ENCODE data around the gene KAZALD1.
A peak's percentile ranks its signal among the peaks of the same experiment; 100 is the strongest.

KAZALD1 gene

GRCh38 chr10:101089520-101090299 lies 27.9 kb downstream of the KAZALD1 start:
- no peak overlapping the region for H3K18ac ChIP-seq (ENCODE audit: low read depth in 1 of 2, low read length in 2 of 2)
- H3K4me2 ChIP-seq (ENCODE audit: low read length, poor library complexity, severe bottlenecking): no peak overlapping the region
- H2AFZ ChIP-seq (ENCODE audit: low read depth, low read length): peak overlapping the region; percentile 15
- no peak overlapping the region for H4K8ac ChIP-seq (ENCODE audit: low read length)
- no peak overlapping the region for H2BK15ac ChIP-seq (ENCODE audit: low read depth, poor library complexity, severe bottlenecking)
- peaks cover 69 to 100% of the 10 kb centered on the region in 2 experiments for H3K27me3 ChIP-seq (ENCODE audit: control insufficient read depth in 1 of 2, insufficient read depth in 1 of 2, low read length in 2 of 2)
- no peaks in the 10 kb centered on the region for H3K4me1 ChIP-seq (ENCODE audit: control insufficient read depth, insufficient read depth, low read depth, low read length)
- H2AK5ac ChIP-seq (ENCODE audit: low read length, severe bottlenecking): no peak overlapping the region
- no peak overlapping the region for H2BK120ac ChIP-seq (ENCODE audit: low read depth, low read length)
- no peak overlapping the region for H3K9ac ChIP-seq (ENCODE audit: low read length)
- H2BK5ac ChIP-seq (ENCODE audit: low read depth, low read length, poor library complexity, severe bottlenecking): no peak overlapping the region
- H3K36me3 ChIP-seq (ENCODE audit: control insufficient read depth in 1 of 2, insufficient read depth in 2 of 2, low read depth in 1 of 2, low read length in 2 of 2): no peaks in the 10 kb centered on the region
- no peak overlapping the region for H2BK12ac ChIP-seq (ENCODE audit: low read length in 2 of 2)
- H3K23ac ChIP-seq (ENCODE audit: low read length in 2 of 2): no peak overlapping the region
- H3K4me3 ChIP-seq (ENCODE audit: insufficient read depth in 1 of 2, low read depth in 1 of 2, low read length in 2 of 2): no peak overlapping the region
- no peak overlapping the region for H3K27ac ChIP-seq (ENCODE audit: low read length, poor library complexity, severe bottlenecking)
- no peak for DNase-seq
- no peak overlapping the region for H3K4ac ChIP-seq (ENCODE audit: low read depth in 1 of 2, low read length in 2 of 2)
- no peaks in the 10 kb centered on the region for H3K9me3 ChIP-seq (ENCODE audit: control insufficient read depth, low read length)
- 85% methylated on average over 10 of the region's 11 CpGs for WGBS
- no peak overlapping the region for H3K14ac ChIP-seq (ENCODE audit: low read length in 2 of 2)
- H3K79me1 ChIP-seq (replicated peaks; ENCODE audit: low read length, poor library complexity, severe bottlenecking): no peaks in the 10 kb centered on the region
- no peak overlapping the region for H4K91ac ChIP-seq (ENCODE audit: low read length)

DNA sequence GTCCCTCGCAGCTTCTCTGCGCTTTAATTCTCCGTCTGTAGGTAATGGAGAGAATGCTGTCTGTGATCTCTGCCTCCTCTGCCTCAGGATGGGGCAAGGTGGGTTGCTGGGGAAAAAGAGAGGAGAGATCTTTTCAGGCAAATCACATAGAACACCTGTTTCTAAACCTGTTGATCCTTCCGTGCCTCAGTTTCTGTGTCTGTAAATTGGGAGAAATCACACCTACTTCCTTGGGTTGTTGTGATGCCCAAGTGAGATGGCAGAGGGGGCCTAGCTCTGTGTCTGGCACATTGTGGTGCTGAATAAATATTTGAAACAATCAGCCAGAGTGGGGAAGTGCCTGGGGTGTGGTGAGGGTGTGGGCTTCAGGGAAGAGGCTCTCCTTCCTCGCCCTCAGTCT lies 28.8 kb downstream of the KAZALD1 start:
- Histone ChIP-seq H3K9me3 (ENCODE audit: control insufficient read depth, low read length) (no peaks in the 10 kb centered on the region), H3K23ac (ENCODE audit: low read length in 2 of 2) (no peak overlapping the region), H3K79me1 (replicated peaks; ENCODE audit: low read length, poor library complexity, severe bottlenecking) (no peaks in the 10 kb centered on the region), H3K36me3 (ENCODE audit: control insufficient read depth in 1 of 2, insufficient read depth in 2 of 2, low read depth in 1 of 2, low read length in 2 of 2) (no peaks in the 10 kb centered on the region), H4K8ac (ENCODE audit: low read length) (no peak overlapping the region), H2BK15ac (ENCODE audit: low read depth, poor library complexity, severe bottlenecking) (no peak overlapping the region), H3K27ac (ENCODE audit: low read length, poor library complexity, severe bottlenecking) (no peak overlapping the region), H3K4me3 (ENCODE audit: insufficient read depth in 1 of 2, low read depth in 1 of 2, low read length in 2 of 2) (no peak overlapping the region), H2AFZ (ENCODE audit: low read depth, low read length) (no peak overlapping the region), H4K91ac (ENCODE audit: low read length) (no peak overlapping the region), H3K14ac (ENCODE audit: low read length in 2 of 2) (no peak overlapping the region), H3K27me3 (ENCODE audit: control insufficient read depth in 1 of 2, insufficient read depth in 1 of 2, low read length in 2 of 2) (peaks cover 60 to 100% of the 10 kb centered on the region in 2 experiments), H3K18ac (ENCODE audit: low read depth in 1 of 2, low read length in 2 of 2) (no peak overlapping the region), H3K9ac (ENCODE audit: low read length) (no peak overlapping the region), H2AK5ac (ENCODE audit: low read length, severe bottlenecking) (no peak overlapping the region), H2BK12ac (ENCODE audit: low read length in 2 of 2) (no peak overlapping the region), H3K4ac (ENCODE audit: low read depth in 1 of 2, low read length in 2 of 2) (no peak overlapping the region), H3K4me1 (ENCODE audit: control insufficient read depth, insufficient read depth, low read depth, low read length) (no peaks in the 10 kb centered on the region), H2BK120ac (ENCODE audit: low read depth, low read length) (no peak overlapping the region), H2BK5ac (ENCODE audit: low read depth, low read length, poor library complexity, severe bottlenecking) (no peak overlapping the region), H3K4me2 (ENCODE audit: low read length, poor library complexity, severe bottlenecking) (no peak overlapping the region)
- no peak for DNase-seq
- 90% methylated on average over 4 of the region's 5 CpGs for WGBS

DNA sequence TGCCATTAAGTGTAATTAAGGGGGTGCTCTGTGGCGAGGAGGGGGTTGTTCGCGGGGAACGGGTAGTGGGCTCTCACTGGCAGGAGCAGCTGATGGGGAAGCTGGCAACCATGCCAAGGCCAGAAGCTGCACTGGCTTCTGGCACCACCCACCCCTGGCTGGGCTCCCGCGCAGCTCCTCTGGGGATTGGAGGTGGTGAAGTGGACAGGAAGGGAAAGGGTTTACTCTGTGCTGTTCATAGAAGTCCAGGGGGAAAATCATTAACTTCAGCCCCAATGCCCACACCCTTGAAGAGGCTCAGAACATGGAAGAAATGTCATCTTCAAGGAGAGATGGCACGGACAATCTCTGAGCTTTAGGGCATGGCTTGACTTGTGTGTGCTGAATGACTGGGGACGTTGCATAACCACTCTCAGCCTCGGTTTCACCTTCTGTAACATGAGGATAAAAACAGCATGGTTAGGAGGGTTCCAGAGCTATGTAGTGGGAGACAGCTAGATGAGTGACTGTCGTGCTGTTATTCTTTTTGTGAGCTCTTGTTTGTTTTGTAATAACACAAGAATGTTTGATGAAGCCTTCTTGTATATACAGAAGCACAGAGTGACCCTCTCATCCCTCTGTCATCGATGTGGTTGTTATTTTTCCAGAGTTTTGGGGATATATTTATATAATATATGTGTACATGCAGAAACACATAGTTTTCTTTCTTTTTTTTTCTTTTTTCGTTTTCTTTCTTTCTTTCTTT lies 29.9 kb downstream of the KAZALD1 start:
- WGBS: 68% methylated on average over 8 of the region's 12 CpGs
- Histone ChIP-seq H3K79me1 (replicated peaks; ENCODE audit: low read length, poor library complexity, severe bottlenecking) (no peaks in the 10 kb centered on the region), H3K9ac (ENCODE audit: low read length) (no peak overlapping the region), H3K27me3 (ENCODE audit: control insufficient read depth in 1 of 2, insufficient read depth in 1 of 2, low read length in 2 of 2) (peaks cover 63 to 99% of the 10 kb centered on the region in 2 experiments), H3K9me3 (ENCODE audit: control insufficient read depth, low read length) (no peaks in the 10 kb centered on the region), H3K4me2 (ENCODE audit: low read length, poor library complexity, severe bottlenecking) (no peak overlapping the region), H3K4me1 (ENCODE audit: control insufficient read depth, insufficient read depth, low read depth, low read length) (no peaks in the 10 kb centered on the region), H4K8ac (ENCODE audit: low read length) (no peak overlapping the region), H2AK5ac (ENCODE audit: low read length, severe bottlenecking) (no peak overlapping the region), H3K23ac (ENCODE audit: low read length in 2 of 2) (no peak overlapping the region), H2AFZ (ENCODE audit: low read depth, low read length) (no peak overlapping the region), H3K4ac (ENCODE audit: low read depth in 1 of 2, low read length in 2 of 2) (no peak overlapping the region), H3K18ac (ENCODE audit: low read depth in 1 of 2, low read length in 2 of 2) (no peak overlapping the region), H2BK12ac (ENCODE audit: low read length in 2 of 2) (no peak overlapping the region), H2BK5ac (ENCODE audit: low read depth, low read length, poor library complexity, severe bottlenecking) (no peak overlapping the region), H2BK15ac (ENCODE audit: low read depth, poor library complexity, severe bottlenecking) (no peak overlapping the region), H3K14ac (ENCODE audit: low read length in 2 of 2) (no peak overlapping the region), H3K27ac (ENCODE audit: low read length, poor library complexity, severe bottlenecking) (no peak overlapping the region), H2BK120ac (ENCODE audit: low read depth, low read length) (no peak overlapping the region), H3K36me3 (ENCODE audit: control insufficient read depth in 1 of 2, insufficient read depth in 2 of 2, low read depth in 1 of 2, low read length in 2 of 2) (no peaks in the 10 kb centered on the region), H4K91ac (ENCODE audit: low read length) (no peak overlapping the region), H3K4me3 (ENCODE audit: insufficient read depth in 1 of 2, low read depth in 1 of 2, low read length in 2 of 2) (no peak overlapping the region)
- DNase-seq: no peak

GRCh38 chr10:101092881-101093354 lies 31.1 kb downstream of the KAZALD1 start:
- Histone ChIP-seq H3K27ac (ENCODE audit: low read length, poor library complexity, severe bottlenecking) (no peak overlapping the region), H3K4ac (ENCODE audit: low read depth in 1 of 2, low read length in 2 of 2) (no peak overlapping the region), H4K91ac (ENCODE audit: low read length) (no peak overlapping the region), H3K27me3 (ENCODE audit: control insufficient read depth in 1 of 2, insufficient read depth in 1 of 2, low read length in 2 of 2) (peaks cover 60 to 99% of the 10 kb centered on the region in 2 experiments), H3K9me3 (ENCODE audit: control insufficient read depth, low read length) (no peaks in the 10 kb centered on the region), H4K8ac (ENCODE audit: low read length) (no peak overlapping the region), H2BK5ac (ENCODE audit: low read depth, low read length, poor library complexity, severe bottlenecking) (no peak overlapping the region), H2AFZ (ENCODE audit: low read depth, low read length) (no peak overlapping the region), H3K79me1 (replicated peaks; ENCODE audit: low read length, poor library complexity, severe bottlenecking) (no peaks in the 10 kb centered on the region), H3K23ac (ENCODE audit: low read length in 2 of 2) (no peak overlapping the region), H2BK120ac (ENCODE audit: low read depth, low read length) (no peak overlapping the region), H3K4me1 (ENCODE audit: control insufficient read depth, insufficient read depth, low read depth, low read length) (no peaks in the 10 kb centered on the region), H3K36me3 (ENCODE audit: control insufficient read depth in 1 of 2, insufficient read depth in 2 of 2, low read depth in 1 of 2, low read length in 2 of 2) (no peaks in the 10 kb centered on the region), H2BK15ac (ENCODE audit: low read depth, poor library complexity, severe bottlenecking) (no peak overlapping the region), H2AK5ac (ENCODE audit: low read length, severe bottlenecking) (no peak overlapping the region), H3K14ac (ENCODE audit: low read length in 2 of 2) (no peak overlapping the region), H3K9ac (ENCODE audit: low read length) (no peak overlapping the region), H3K4me3 (ENCODE audit: insufficient read depth in 1 of 2, low read depth in 1 of 2, low read length in 2 of 2) (no peak overlapping the region), H3K4me2 (ENCODE audit: low read length, poor library complexity, severe bottlenecking) (no peak overlapping the region), H3K18ac (ENCODE audit: low read depth in 1 of 2, low read length in 2 of 2) (no peak overlapping the region), H2BK12ac (ENCODE audit: low read length in 2 of 2) (no peak overlapping the region)
- 56% methylated on average over 9 of the region's 9 CpGs for WGBS
- DNase-seq: no peak

All from mesenchymal stem cell (in vitro differentiated cells and primary cell).